Epithelial cell of esophagus (primary cell): ENCODE data around the gene NDST3.
"Not testable (repeated sequence)": the region's sequence is repeated elsewhere in the genome, so short reads cannot be mapped to it uniquely, and the experiment has no call there.

Experiments used
- DNase-seq: peaks from one replicate; pipeline ENCODE4 v3.0.0; 2010; ENCODE audit warnings: low read depth
- H3K4me3 ChIP-seq: 2 replicates; pipeline ENCODE4 v1.5.1; 2011; ENCODE audit warnings: mild to moderate bottlenecking, low read length, control low read depth
- CTCF ChIP-seq: IDR thresholded peaks from 2 replicates; pipeline ENCODE4 v1.5.1; 2011; ENCODE audit warnings: low read depth, mild to moderate bottlenecking, low read length, control low read depth, inconsistent platforms; ENCODE audit not compliant: insufficient read depth; ENCODE audit errors: missing control alignments

Gene NDST3

GRCh38 chr4:118296729-118297128, 262.4 kb downstream of the NDST3 start:
- TF ChIP-seq CTCF, result no peak
- DNase-seq, result no peak
- H3K4me3 ChIP-seq, result no peak overlapping the region

- H3K4me3 ChIP-seq, DNase-seq: not testable (repeated sequence)
Observed at GRCh38 chr4:118299619-118300018, 265.3 kb downstream of the NDST3 start.

GRCh38 chr4:118307643-118308042, 273.4 kb downstream of the NDST3 start:
- H3K4me3 ChIP-seq, result no peak overlapping the region
- TF ChIP-seq CTCF, result no peak
- DNase-seq, result no peak
